IMR-90 (cell line): ENCODE measurements around the gene HNRNPM. TPM values are rescaled to one million over a fixed set of nuclear protein-coding genes. Genes with fewer than 3 reads are reported as not detected.

Experiments used
- ATAC-seq: fragments of 200-7000 bp; cut with Tn5 transposase; 2 replicates; pipeline ENCODE4 v1.9.1; 2020; ENCODE audit warnings: low read depth, mild to moderate bottlenecking, moderate library complexity
- BruUV-seq: library from RNA; stranded (reverse); fragments of 400-500 nt; replicated peaks from 2 replicates; lab custom pipeline; 2021; lab: Mats Ljungman, UMichigan
- CTCF ChIA-PET: fragments of 300-600 bp; formaldehyde crosslinking; extraction: SDS; loops from one replicate; lab custom pipeline; 2021; ENCODE audit warnings: antibody characterized with exemption; lab: Yijun Ruan, JAX
- POLR2A ChIA-PET: fragments of 300-600 bp; sonication (Branson Sonifier 250); formaldehyde crosslinking; loops from one replicate; lab custom pipeline; 2022; ENCODE audit warnings: antibody characterized with exemption; ENCODE audit not compliant: unreplicated experiment; lab: Charles Lee
- DNase-seq: peaks from one replicate; pipeline ENCODE4 v3.0.0; 2013
- H2AFZ ChIP-seq: replicated peaks from 2 replicates; pipeline ENCODE3; 2013; ENCODE audit warnings: low read length, mild to moderate bottlenecking; ENCODE audit not compliant: poor library complexity
- H2AK5ac ChIP-seq: 2 replicates; pipeline ENCODE4 v1.6.1; 2013; ENCODE audit warnings: low read depth, low read length, inconsistent platforms
- H2AK9ac ChIP-seq: replicated peaks from 2 replicates; pipeline ENCODE3; 2013; ENCODE audit warnings: mild to moderate bottlenecking, low read depth, low read length, moderate library complexity; ENCODE audit not compliant: poor library complexity
- H2BK120ac ChIP-seq: 2 replicates; pipeline ENCODE4 v1.6.1; 2013; ENCODE audit warnings: low read depth, low read length, inconsistent platforms
- H2BK15ac ChIP-seq: 3 replicates; pipeline ENCODE4 v1.6.1; 2013; ENCODE audit warnings: low read depth, low read length, inconsistent platforms
- H2BK20ac ChIP-seq: 2 replicates; pipeline ENCODE4 v1.6.1; 2013; ENCODE audit warnings: low read depth, mild to moderate bottlenecking, inconsistent platforms, low read length, moderate library complexity
- H2BK5ac ChIP-seq: 2 replicates; pipeline ENCODE4 v1.6.1; 2013; ENCODE audit warnings: mild to moderate bottlenecking, low read depth, low read length, inconsistent platforms; ENCODE audit not compliant: poor library complexity, severe bottlenecking
- H3K14ac ChIP-seq: replicated peaks from 2 replicates; pipeline ENCODE4 v1.6.1; 2013; ENCODE audit warnings: low read depth, low read length, inconsistent platforms
- H3K18ac ChIP-seq: 2 replicates; pipeline ENCODE4 v1.6.1; 2013; ENCODE audit warnings: low read depth, low read length, control low read depth
- H3K23ac ChIP-seq: 2 replicates; pipeline ENCODE4 v1.6.1; 2013; ENCODE audit warnings: low read depth, low read length, inconsistent platforms
- H3K27ac ChIP-seq: 2 replicates; pipeline ENCODE4 v1.5.1; 2013; ENCODE audit warnings: mild to moderate bottlenecking, control low read depth, low read length; ENCODE audit not compliant: insufficient read depth
- H3K27me3 ChIP-seq: 2 replicates; pipeline ENCODE4 v1.6.1; 2013; ENCODE audit warnings: low read length; ENCODE audit not compliant: control insufficient read depth, insufficient read depth
- H3K36me3 ChIP-seq: 2 replicates; pipeline ENCODE4 v1.6.1; 2013; ENCODE audit warnings: low read length, mixed read lengths; ENCODE audit not compliant: control insufficient read depth, insufficient read depth
- H3K4ac ChIP-seq: 2 replicates; pipeline ENCODE4 v1.6.1; 2013; ENCODE audit warnings: low read depth, low read length, inconsistent platforms
- H3K4me1 ChIP-seq: 2 replicates; pipeline ENCODE4 v1.6.1; 2013; ENCODE audit warnings: low read length, mixed read lengths; ENCODE audit not compliant: control insufficient read depth, insufficient read depth
- H3K4me2 ChIP-seq: 2 replicates; pipeline ENCODE4 v1.6.1; 2013; ENCODE audit warnings: low read depth, mild to moderate bottlenecking, control low read depth, low read length, moderate library complexity
- H3K4me3 ChIP-seq: 2 replicates; pipeline ENCODE4 v1.5.1; 2013; ENCODE audit warnings: low read depth, mild to moderate bottlenecking, control low read depth, low read length, moderate library complexity; ENCODE audit not compliant: insufficient read depth
- H3K56ac ChIP-seq: 2 replicates; pipeline ENCODE4 v1.6.1; 2013; ENCODE audit warnings: low read length, inconsistent platforms; ENCODE audit not compliant: insufficient read depth; ENCODE audit errors: extremely low read depth
- H3K79me1 ChIP-seq, 2 experiments: 2 replicates each; pipeline ENCODE4 v1.6.1; 2013; ENCODE audit warnings: low read length in 2 of 2, inconsistent platforms in 1 of 2, low read depth in 1 of 2
- H3K9ac ChIP-seq: 2 replicates; pipeline ENCODE4 v1.6.1; 2013; ENCODE audit warnings: low read depth, low read length, control low read depth
- H3K9me1 ChIP-seq: 2 replicates; pipeline ENCODE4 v1.6.1; 2013; ENCODE audit warnings: low read length, inconsistent platforms; ENCODE audit not compliant: insufficient read depth
- H3K9me3 ChIP-seq: 2 replicates; pipeline ENCODE4 v1.6.1; 2013; ENCODE audit warnings: low read length; ENCODE audit not compliant: control insufficient read depth, insufficient read depth
- H4K20me1 ChIP-seq: 2 replicates; pipeline ENCODE4 v1.6.1; 2013; ENCODE audit warnings: low read length, inconsistent platforms; ENCODE audit not compliant: insufficient read depth
- H4K5ac ChIP-seq: 2 replicates; pipeline ENCODE4 v1.6.1; 2013; ENCODE audit warnings: mild to moderate bottlenecking, low read depth, low read length, control low read depth
- H4K8ac ChIP-seq, 2 experiments: 2 replicates each; pipeline ENCODE4 v1.6.1; 2013; ENCODE audit warnings: low read depth in 2 of 2, low read length in 2 of 2, control low read depth in 1 of 2, inconsistent platforms in 1 of 2
- H4K91ac ChIP-seq: 2 replicates; pipeline ENCODE4 v1.6.1; 2013; ENCODE audit warnings: low read depth, low read length, inconsistent platforms; ENCODE audit not compliant: insufficient read depth
- BHLHE40 ChIP-seq: fragments of 150-350 bp; IDR thresholded peaks from 2 replicates; pipeline ENCODE4 v1.6.1; 2016; ENCODE audit warnings: mild to moderate bottlenecking, low read depth, low read length
- CHD1 ChIP-seq: IDR thresholded peaks from 2 replicates; pipeline ENCODE4 v1.6.1; 2012; ENCODE audit warnings: low read depth, low read length, improper control_type of control experiment
- NFE2L2 ChIP-seq: fragments of 150-350 bp; IDR thresholded peaks from 2 replicates; pipeline ENCODE4 v1.6.1; 2016; ENCODE audit warnings: low read depth, mild to moderate bottlenecking, low read length
- POLR2A ChIP-seq: IDR thresholded peaks from 2 replicates; pipeline ENCODE4 v1.6.1; 2012; ENCODE audit warnings: mild to moderate bottlenecking, low read depth, low read length
- RCOR1 ChIP-seq: IDR thresholded peaks from 2 replicates; pipeline ENCODE4 v1.6.1; 2012; ENCODE audit warnings: mild to moderate bottlenecking, low read length, improper control_type of control experiment; ENCODE audit not compliant: insufficient replicate concordance
- RFX5 ChIP-seq: IDR thresholded peaks from 2 replicates; pipeline ENCODE4 v1.8.0; 2012; ENCODE audit warnings: low read depth, mild to moderate bottlenecking, low read length, moderate library complexity
- WGBS, 2 experiments: methylation state at CpG; one replicate each; pipeline versions ENCODE4 v1.1.5 to v1.1.7; 2013; ENCODE audit warnings: missing lambda C conversion rate in 2 of 2; ENCODE audit not compliant: insufficient read length in 1 of 2; ENCODE audit errors: extremely low coverage in 2 of 2; 5-methylcytosine and 5-hydroxymethylcytosine counted together
- dilution Hi-C: fragments of 300-500 bp; cut with HindIII; formaldehyde crosslinking; loops from one replicate; pipeline ENCODE4 v1.14.3; 2018; ENCODE audit warnings: low sequenced_read_pairs; ENCODE audit not compliant: unreplicated experiment
- in situ Hi-C: fragments of 300-500 bp; cut with MboI; formaldehyde crosslinking; loops from 3 replicates; pipeline ENCODE4 v1.14.3; 2019; ENCODE audit warnings: low sequenced_read_pairs, inconsistent platforms, mixed read lengths
- intact Hi-C: fragments of 100-400 bp; cut with micrococcal nuclease; formaldehyde crosslinking; loops from 2 replicates; pipeline ENCODE4 v1.10.0; 2022
- polyA plus RNA-seq, 3 experiments: library from polyadenylated mRNA; depleted of rRNA; stranded (reverse); fragments of >200 nt; gene quantifications; 2 replicates each; pipeline ENCODE4 v1.2.3, GENCODE V29; 2012; ENCODE audit warnings: low replicate concordance in 1 of 3
- total RNA-seq: library from RNA; depleted of rRNA; stranded (reverse); fragments of >200 nt; gene quantifications from 2 replicates; pipeline ENCODE4 v1.2.3, GENCODE V29; 2012

HNRNPM gene
- total and polyA plus RNA-seq, 2 of the 4 experiments (the other 2 are of a cell fraction) = 75.6 to 197 TPM

DNA sequence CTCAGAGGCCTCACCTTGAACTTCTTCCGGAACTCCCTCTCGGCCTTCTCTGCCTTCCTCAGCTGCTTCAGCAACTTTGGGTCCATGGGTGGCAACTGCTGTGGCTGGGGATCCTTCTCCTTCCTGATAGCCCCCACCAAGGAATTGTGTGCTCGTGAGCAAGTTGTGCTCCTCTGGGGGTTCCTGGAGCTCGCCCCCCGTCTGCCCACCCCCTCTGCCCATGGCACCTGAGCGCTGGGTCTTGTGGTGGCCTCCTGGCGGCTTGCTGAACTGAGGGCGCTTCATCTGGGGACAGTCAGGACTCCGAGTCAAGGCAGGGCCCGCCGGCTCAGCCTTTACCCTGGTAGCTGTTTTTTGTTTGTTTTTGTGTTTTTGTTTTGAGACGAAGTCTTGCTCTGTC is 46.1 kb downstream of the HNRNPM start:
- Histone ChIP-seq H2AFZ (no peak overlapping the region), H3K4me1 (no peaks in the 10 kb centered on the region; the same call in 1 of the 2 replicates), H4K5ac (no peak overlapping the region), H4K20me1 (peaks cover 19% of the 10 kb centered on the region), H2AK5ac (no peak overlapping the region), H4K8ac (no peak overlapping the region), H2AK9ac (no peak overlapping the region), H3K27me3 (no peaks in the 10 kb centered on the region), H3K14ac (no peak overlapping the region), H3K4me3 (no peak overlapping the region), H3K4me2 (no peak overlapping the region), H3K79me1 (peaks cover 3 to 26% of the 10 kb centered on the region in 2 experiments), H3K27ac (no peak overlapping the region), H3K23ac (no peak overlapping the region), H2BK20ac (no peak overlapping the region), H3K9ac (no peak overlapping the region), H2BK15ac (no peak overlapping the region), H3K9me3 (no peaks in the 10 kb centered on the region), H3K4ac (no peak overlapping the region), H4K91ac (no peak overlapping the region), H2BK120ac (no peak overlapping the region), H3K9me1 (no peaks in the 10 kb centered on the region), H3K56ac (no peak overlapping the region), H3K36me3 (peaks cover 46% of the 10 kb centered on the region), H2BK5ac (no peak overlapping the region), H3K18ac (no peak overlapping the region)
- no TSS peak for BruUV-seq
- DNase-seq (no peak), ATAC-seq (no peak)
- ChIA-PET POLR2A (no interaction called here), CTCF (no interaction called here)
- TF ChIP-seq NFE2L2 (no peak), POLR2A (no peak), CHD1 (no peak), BHLHE40 (no peak), RFX5 (no peak), RCOR1 (no peak)
- in situ Hi-C loops (no loop called here), dilution Hi-C loops (no loop called here), intact Hi-C loops (no loop called here)
- WGBS, 2 experiments = no CpG with 5 or more reads among the region's 12 CpGs
